HG02970 (cell line): ENCODE data around the gene UBE4B.
A peak's percentile ranks its signal among the peaks of the same experiment; 100 is the strongest.
"Not testable (repeated sequence)": the region's sequence is repeated elsewhere in the genome, so short reads cannot be mapped to it uniquely, and the experiment has no call there.

Experiments used
- ATAC-seq: cut with Tn5 transposase; IDR thresholded peaks from one replicate; pipeline ENCODE4 v1.9.1; 2021; ENCODE audit warnings: mild to moderate bottlenecking, moderate library complexity, moderate number of reproducible peaks; ENCODE audit not compliant: unreplicated experiment, low FRiP score

The UBE4B gene

DNA sequence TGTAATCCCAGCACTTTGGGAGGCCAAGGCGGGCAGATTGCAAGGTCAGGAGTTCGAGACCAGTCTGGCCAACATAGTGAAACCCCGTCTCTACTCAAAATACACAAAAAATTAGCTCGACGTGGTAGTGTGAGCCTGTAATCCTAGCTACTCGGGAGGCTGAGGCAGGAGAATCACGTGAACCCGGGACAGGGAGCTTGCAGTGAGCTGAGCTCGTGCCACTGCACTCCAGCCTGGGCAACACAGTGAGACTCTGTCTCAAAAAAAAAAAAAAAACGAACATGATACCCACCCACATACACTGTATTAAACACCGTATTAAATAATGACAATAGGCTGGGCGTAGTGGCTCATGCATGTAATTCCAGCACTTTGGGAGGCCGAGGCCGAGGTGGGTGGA is 172.4 kb downstream of the UBE4B start:
- not testable (repeated sequence) for ATAC-seq

DNA sequence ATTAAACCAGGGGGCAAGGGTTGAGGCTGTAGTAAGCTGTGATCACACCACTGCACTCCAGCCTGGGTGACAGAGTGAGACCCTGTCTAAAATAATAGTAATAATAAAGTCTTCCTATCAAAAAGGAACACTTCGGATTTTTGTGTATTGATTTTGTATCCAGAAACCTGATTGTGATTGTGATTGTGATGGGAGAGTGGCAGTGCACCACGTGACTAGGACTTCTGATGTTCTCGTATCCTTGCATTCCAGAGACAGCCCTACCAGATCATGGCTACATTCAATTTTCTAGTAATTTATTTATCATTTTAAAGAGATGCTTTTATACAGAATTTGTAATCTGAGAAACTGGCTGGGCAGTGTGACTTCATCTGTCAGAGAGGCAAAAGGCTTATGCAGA is 175.1 kb downstream of the UBE4B start:
- no peak for ATAC-seq

DNA sequence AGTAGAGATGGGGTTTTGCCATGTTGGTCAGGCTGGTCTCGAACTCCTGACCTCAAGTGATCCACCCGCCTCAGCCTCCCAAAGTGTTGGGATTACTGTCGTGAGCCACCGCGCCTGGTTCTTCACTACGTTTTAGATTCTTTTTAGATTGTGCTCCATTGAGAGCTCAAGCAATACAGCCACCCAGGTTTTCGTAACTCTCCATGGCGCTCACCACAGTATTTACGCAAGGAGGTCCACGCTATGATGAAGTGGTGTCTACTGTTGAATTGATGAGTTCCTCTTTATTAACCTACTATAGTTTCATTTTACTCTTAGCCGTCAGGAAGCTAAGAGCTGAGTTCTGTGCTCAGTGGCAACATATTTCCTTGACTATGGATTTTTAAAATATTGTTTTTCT is 175.8 kb downstream of the UBE4B start:
- no peak for ATAC-seq

DNA sequence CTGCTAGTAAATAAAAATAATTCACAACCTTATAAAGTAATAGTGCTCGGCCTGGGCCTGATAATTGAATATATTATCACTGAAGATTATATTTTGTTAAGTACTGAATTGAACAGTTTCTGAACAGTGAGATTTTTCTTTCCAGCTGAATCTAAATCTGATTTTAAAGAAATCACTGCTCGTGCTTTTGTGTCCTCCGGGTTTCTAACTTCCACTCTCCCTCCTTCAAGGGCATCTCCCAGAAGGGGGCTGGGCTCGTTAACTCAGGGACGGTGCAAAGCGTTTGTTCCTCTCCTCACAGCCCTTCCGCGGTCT is 176.8 kb downstream of the UBE4B start:
- ATAC-seq = no peak

DNA sequence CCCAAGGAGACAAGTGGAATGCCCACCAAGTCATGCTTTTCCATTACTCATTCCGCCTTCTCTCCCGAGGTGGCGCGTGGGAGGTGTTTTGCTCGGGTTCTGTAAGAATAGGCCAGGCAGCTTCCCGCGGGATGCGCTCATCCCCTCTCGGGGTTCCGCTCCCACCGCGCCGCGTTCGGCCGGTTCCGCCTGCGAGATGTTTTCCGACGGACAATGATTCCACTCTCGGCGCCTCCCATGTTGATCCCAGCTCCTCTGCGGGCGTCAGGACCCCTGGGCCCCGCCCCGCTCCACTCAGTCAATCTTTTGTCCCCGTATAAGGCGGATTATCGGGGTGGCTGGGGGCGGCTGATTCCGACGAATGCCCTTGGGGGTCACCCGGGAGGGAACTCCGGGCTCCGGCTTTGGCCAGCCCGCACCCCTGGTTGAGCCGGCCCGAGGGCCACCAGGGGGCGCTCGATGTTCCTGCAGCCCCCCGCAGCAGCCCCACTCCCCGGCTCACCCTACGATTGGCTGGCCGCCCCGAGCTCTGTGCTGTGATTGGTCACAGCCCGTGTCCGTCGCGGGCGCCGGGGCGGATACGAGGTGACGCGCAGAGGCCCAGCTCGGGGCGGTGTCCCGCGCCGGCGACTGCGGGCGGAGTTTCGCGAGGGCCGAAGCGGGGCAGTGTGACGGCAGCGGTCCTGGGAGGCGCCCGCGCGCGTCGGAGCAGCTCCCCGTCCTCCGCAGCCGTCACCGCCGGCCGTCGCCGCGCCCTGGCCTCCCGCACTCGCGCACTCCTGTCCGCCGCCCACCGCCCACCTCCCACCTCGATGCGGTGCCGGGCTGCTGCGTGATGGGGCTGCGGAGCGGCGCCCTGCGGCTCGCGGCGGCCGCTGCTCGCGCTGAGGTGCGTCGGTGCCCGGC is 177.4 kb downstream of the UBE4B start, which contains the start of gene KIF1B:
TSS of gene KIF1B (plus strand) at position 666 of the 906 bp plus-strand sequence. CDS start 21,759 bp downstream, outside the sequence.
- peak; percentile 99 for ATAC-seq

DNA sequence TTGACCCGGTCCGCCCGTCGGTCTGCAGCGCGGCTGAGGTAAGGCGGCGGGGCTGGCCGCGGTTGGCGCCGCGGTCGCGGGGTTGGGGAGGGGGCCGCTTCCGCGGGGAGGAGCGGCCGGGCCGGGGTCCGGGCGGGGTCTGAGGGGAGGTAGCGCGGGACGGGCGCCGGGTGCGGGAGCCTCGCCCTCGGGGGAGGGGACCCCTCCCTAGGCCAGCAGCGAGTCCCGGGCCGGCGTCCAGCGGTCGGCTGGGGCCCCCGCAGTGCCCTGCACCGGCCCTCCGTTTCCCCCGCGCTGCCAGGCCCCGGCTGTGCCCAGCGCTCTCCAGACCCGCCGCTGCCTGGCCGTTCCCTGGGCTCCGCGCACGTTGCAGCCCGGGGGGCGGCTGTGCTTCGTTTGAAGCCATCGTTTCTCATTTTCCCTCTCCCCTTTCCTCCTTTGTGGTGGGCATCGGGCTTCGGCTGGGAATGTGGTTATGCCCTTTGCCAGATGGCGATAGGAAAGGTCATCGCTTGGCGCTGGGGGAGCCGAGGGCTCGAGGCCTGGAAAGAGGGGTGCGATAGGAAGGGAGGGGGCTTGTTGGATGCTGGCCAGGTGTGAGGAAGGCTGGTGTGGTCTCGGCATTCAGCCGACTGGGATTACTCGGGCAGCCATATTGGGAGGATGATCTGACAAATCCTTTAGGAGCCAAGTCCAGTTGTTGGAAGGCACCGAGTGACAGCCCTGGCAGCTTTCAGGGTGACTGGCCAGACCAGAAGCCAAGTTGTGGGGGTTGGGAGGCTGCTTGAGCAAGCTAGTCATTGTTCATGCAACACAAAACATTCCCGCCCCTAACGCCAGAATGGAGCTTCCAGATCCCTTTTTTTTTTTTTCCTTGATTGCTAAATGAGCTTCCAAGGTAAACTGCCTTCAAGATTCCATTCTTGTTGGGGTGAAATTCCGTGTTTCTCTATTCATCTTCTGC is 178.4 kb downstream of the UBE4B start:
- ATAC-seq = no peak

DNA sequence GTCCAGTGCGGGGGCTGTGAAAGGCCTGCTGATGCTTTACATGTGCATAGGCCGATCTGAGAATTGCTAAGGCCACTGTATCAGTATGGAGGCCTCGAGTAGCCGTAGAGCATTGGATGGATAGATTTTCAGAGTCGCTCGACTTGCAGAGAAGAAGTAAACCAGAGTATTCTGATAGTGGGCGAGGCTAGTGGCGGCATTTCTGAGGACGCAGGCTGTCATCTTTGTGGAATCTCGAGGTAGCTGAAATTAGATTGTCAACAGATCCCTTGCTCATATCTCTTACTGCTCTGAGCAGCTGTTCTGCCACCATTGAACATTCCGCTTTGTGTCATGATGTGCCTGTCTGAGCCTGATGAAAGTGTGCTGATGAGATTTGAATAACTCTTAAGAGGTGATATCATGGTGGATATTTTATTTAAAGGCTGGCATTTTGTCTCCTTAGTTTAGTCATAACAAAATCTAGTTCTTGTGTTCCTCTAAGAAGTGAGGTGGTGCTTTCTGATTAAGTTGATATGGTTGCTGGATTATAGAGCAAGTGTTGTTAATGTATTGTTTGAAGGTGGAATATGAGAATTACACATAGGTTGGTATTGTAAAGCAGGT is 179.2 kb downstream of the UBE4B start:
- ATAC-seq = no peak

DNA sequence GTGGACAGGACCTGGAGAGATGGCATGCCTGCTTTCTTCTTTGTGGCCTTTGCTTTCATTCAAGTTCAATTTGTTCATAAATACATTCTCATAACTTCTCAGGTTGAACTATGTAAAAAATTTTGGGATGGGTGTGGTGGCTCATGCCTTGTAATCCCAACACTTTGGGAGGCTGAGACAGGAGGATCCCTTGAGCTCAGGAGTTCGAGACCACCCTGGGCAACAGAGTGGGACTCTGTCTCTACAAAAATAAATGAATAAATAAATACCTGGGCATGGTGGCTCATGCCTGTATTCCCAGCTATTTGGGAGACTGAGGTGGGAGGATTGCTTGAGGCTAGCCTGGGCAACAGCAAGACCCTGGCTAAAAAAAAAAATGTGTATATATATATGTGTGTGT is 179.7 kb downstream of the UBE4B start:
- no peak for ATAC-seq

DNA sequence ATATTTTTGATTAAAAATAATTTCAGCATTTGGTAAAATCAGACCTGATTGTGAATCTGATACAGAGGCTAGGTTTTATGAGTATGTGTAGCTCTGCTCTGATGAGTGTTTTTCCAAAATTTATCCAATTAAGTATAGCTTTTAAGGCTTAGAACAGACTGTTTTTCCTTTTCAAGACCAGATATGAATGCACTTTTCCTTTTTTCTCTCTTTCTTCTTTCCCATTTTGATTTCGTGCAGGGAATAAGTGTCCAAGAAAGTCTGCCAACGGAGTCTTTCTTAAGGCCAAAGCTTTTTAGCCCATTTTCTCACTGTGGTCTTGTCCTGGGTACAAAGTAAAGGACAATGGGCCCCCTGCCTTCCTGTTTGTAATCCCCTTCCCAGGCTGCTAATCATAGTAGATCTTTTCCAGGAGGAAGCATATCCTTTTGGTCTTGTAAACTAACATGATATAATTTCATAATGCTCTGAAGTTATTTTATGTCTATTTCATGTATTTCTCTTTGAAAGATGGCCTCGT is 180.5 kb downstream of the UBE4B start:
- no peak for ATAC-seq

DNA sequence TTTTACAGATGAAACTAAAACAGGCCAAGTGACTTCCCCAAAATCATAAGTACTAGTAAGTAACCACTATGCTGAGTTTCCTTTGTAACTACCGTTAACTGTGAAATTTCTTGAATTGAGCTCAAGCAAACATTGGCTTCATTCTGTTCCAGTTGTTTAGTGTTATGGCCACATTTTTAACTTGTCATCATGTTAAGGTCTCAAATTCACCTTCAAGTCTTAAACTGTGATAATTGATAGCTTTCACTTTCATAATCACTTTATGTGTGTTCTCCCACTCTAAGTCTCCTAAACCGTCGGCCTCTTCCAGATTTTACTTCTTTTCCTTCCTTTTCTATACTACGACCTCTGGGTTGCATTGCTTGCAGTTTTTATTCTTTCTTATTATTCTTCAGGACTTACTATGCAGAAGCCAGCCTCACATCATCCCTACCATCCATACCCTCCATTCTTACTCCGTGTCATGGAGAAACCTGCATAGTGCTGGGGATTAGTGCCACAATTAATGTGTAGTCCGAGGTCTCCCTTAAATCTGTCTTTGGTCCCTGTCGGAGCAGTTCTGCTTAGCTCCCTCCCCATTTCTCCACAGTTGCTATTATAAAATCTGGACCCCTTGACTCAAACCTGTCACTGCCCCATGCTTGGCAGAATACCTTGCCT is 183.5 kb downstream of the UBE4B start:
- no peak for ATAC-seq

DNA sequence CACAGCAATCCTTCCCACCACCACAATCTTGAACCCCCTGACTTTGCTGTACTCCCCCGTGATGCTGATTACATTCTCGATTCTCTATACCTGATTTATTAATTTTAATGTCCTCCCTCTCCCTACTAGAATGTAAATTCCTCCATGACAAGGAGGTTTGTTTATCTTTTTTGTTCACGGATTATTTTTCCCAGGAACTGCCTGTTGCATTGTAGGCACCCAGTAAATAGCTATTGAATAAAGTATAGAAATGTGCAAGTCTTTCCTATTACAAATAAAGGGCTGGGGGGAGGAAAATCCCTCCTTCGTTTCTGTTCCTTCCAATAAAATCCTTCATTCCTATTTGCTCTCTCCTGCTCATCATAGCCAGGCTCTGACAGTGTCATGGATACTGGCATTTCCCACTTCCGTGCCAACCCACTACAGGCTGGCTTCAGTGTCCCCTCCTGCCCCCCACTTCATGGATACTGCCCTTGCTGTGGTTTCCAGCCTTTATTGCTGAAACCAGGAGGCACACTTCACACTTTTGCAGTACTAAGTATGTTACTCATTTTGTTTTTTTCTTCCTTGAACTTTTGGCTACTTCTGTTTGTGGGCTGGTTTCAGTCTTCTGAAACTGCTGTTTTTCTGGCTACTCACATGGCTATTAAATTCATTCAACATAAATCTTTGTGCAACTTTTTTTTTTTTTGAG is 185.1 kb downstream of the UBE4B start:
- no peak for ATAC-seq

DNA sequence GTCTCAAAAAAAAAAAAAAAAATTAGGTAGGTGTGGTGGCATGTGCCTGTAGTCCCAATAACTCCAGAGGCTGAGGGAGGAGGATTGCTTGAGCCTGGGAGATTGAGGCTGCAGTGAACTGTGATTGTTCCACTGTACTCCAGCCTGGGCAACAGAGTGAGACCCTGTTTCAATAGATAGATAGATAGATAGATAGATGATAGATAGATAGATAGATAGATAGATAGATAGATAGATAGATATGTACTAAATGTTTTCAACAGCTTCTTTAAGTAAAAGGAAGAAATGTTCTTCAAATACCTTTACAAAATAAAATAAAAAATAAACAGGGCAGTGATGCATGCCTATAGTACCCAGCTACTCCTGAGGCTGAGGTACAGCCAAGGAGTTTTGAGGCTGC is 187.4 kb downstream of the UBE4B start:
- ATAC-seq = no peak

DNA sequence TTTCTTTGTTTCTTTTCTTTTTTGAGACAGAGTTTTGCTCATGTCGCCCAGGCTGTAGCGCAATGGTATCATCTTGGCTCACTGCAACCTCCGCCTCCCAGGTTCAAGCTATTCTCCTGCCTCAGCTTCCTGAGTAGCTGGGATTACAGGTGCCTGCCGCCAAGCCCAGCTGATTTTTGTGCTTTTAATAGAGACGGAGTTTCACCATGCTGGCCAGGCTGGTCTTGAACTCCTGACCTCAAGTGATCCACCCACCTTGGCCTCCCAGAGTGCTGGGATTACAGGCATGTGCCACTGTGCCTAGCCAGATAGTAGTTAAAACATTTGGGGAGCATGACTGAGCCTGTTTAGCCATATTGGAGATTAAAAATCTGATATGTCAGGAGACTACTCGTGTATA is 187.9 kb downstream of the UBE4B start:
- not testable (repeated sequence) for ATAC-seq

DNA sequence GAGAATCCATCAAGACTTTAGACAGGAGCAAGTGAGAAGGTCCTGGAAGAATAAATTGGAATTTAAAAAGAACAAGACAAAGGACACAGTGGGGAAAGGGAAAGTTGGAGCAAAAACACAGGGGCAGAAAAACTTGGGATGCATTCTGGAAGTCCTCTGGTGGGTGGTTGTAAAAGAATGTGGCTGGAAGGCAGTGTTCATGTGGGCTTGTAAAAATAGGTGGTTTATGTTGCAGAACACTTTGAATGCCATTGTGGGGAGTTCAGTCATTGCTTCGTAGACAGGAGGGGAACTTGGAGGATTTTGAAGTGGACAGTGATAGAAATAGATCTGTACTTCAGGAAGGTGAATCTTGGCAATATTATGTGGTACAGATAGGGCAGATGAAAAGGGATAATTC is 192.8 kb downstream of the UBE4B start:
- no peak for ATAC-seq

DNA sequence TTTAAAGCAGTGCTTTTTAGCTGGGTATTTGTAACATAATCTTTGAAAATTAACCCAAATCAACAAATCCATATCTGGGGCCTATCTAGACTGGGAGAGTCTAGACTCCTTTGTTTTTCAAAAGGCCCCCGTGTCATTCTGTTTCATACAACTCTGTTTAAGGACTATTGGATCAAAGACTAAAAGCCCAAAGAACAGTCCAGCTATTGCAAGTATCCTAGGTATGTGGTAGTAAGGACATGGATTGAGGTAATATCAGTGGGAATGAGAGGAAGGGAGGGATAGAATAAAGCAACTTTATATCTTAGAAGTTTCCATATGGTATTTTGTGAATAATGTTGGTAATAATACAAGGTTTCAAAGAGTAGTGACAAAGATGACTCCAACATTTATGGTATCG is 195.8 kb downstream of the UBE4B start:
- ATAC-seq = no peak

DNA sequence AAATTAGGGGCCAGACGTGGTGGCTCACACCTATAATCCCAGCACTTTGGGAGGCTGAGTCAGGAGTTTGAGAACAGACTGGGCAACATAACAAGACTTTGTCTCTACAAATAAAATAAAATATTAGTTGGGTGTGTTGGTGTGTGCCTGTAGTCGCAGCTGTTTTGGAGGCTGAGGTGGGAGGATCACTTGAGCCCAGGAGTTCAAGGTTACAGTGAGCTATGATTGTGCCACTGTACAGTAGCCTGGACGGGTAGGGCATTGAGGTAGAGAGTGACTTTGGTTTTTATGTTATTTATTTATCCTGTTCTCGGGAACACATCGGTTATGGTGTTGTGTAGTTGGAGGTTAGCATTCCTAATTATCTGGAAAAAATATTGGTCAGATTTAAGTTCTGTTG is 197.1 kb downstream of the UBE4B start:
- no peak for ATAC-seq
